GM19372 (cell line): ENCODE results near the gene CLASRP.
A peak's percentile ranks its signal among the peaks of the same experiment; 100 is the strongest.
"Not testable (repeated sequence)": the region's sequence is repeated elsewhere in the genome, so short reads cannot be mapped to it uniquely, and the experiment has no call there.

ENCODE experiments used
- ATAC-seq: cut with Tn5 transposase; IDR thresholded peaks from one replicate; pipeline ENCODE4 v1.9.1; 2021; ENCODE audit warnings: mild to moderate bottlenecking, low read depth, moderate library complexity; ENCODE audit not compliant: unreplicated experiment

CLASRP gene

GRCh38 chr19:45038931-45039893 lies at the start of gene CLASRP:
Gene CLASRP, plus strand, starts transcription at chr19:45039045. Its CDS starts 1,168 bp downstream, at chr19:45040213.
- ATAC-seq = peak; percentile 90

GRCh38 chr19:44990459-44990858 lies 48.4 kb upstream of the CLASRP start:
- ATAC-seq = no peak

GRCh38 chr19:44990966-44991365 lies 47.9 kb upstream of the CLASRP start:
- no peak for ATAC-seq

GRCh38 chr19:44992336-44993163 lies 46.3 kb upstream of the CLASRP start:
- ATAC-seq = no peak

DNA sequence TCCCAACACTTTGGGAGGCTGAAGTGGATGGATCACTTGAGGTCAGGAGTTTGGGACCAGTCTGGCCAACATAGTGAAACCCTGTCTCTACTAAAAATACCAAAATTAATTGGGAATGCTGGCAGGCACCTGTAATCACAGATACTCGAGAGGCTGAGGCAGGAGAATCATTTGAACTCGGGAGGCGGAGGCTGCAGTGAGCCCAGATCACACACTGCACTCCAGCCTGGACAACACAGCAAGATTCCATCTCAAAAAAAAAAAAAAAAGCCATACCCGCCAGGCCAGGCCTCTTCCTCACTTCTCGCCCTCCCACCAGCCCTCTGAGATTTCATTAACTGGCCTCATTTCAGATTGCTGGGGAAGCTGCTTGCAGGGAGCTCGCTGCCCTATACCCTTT lies 45.3 kb upstream of the CLASRP start:
- ATAC-seq = no peak

- ATAC-seq = no peak
Measured at GRCh38 chr19:44993926-44994537, 44.8 kb upstream of the CLASRP start.

DNA sequence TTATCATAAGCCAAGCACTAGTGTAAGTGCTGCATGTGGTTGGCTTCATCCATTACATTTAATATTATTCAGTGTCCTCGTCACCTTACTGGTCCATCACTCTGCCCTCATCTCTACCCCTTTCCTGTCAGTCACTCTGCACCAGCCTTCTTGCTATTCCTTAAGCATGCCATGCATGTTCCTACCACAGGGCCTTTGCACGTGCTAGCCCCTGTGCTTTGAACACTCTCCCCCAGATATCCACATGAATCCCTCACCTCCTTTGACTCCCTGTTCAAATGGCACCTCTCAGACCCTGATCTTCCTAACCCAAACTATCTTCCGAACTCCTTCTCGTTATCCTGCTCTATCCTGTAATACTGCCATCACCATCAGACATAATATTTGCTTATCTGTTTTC lies 40.8 kb upstream of the CLASRP start:
- no peak for ATAC-seq

GRCh38 chr19:44999131-44999925 lies 39.5 kb upstream of the CLASRP start:
- not testable (repeated sequence) for ATAC-seq

GRCh38 chr19:45000665-45001064 lies 38.2 kb upstream of the CLASRP start:
- not testable (repeated sequence) for ATAC-seq

GRCh38 chr19:45001087-45001739 lies 37.6 kb upstream of the CLASRP start, which contains the start of gene RELB:
Gene RELB, plus strand, starts transcription at chr19:45001464. Its CDS starts 116 bp downstream, at chr19:45001580.
- peak; percentile 36 for ATAC-seq

- ATAC-seq = no peak
Measured at GRCh38 chr19:45003485-45003884, 35.4 kb upstream of the CLASRP start.

- ATAC-seq = no peak
Measured at GRCh38 chr19:45005787-45006186, 33.1 kb upstream of the CLASRP start.

DNA sequence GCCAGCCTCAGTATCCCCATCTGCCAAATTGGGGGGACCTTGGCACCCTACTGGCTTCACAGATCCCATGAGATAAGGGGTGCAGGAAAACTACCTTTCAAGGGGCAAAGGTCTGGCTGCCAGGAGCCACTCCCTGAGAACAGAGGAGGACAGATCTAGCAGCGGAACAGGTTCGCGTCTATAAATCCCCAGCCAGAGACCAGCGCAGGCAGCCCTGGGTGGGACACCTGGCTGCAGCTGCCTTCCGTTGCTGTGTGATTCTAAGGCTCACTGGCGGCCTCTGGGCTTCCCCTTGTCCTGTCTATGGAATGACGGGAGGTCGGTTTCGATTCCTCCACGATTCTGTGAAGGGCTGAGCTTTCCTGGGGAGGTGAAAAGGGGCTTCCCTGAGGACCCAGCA lies 30.3 kb upstream of the CLASRP start:
- ATAC-seq = no peak

DNA sequence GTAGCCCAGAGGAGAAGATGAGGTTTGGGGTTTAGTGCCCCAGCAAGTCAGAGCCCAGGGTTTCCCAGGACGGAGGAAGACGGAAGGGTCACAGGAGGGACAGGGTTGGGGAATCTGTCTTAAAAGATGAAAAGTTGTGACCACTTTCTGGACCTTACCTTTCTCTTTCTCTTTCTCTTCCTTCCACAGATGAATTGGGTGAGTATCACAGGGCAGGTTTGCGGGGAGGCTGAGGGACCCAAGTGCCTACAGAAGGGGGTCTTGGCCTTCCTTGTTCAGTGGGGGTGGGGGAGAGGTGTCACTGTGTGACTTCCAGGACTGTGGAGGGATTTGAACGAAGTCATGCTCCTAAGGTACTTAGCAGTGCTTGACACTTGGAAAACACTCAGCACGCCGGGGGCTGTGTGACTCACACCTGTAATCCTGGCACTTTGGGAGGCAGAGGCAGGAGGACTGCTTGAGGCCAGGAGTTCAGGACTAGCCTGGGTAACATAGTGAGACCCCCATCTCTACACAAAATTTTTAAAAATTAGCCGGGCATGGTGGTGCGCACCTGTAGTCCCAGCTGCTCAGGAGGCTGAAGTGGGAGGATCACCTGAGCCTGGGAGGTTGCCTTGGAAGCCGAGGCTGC lies 29.1 kb upstream of the CLASRP start:
- no peak for ATAC-seq

- no peak for ATAC-seq
Measured at GRCh38 chr19:45010306-45010705, 28.5 kb upstream of the CLASRP start.

- ATAC-seq = no peak
Measured at GRCh38 chr19:45011959-45012358, 26.9 kb upstream of the CLASRP start.

DNA sequence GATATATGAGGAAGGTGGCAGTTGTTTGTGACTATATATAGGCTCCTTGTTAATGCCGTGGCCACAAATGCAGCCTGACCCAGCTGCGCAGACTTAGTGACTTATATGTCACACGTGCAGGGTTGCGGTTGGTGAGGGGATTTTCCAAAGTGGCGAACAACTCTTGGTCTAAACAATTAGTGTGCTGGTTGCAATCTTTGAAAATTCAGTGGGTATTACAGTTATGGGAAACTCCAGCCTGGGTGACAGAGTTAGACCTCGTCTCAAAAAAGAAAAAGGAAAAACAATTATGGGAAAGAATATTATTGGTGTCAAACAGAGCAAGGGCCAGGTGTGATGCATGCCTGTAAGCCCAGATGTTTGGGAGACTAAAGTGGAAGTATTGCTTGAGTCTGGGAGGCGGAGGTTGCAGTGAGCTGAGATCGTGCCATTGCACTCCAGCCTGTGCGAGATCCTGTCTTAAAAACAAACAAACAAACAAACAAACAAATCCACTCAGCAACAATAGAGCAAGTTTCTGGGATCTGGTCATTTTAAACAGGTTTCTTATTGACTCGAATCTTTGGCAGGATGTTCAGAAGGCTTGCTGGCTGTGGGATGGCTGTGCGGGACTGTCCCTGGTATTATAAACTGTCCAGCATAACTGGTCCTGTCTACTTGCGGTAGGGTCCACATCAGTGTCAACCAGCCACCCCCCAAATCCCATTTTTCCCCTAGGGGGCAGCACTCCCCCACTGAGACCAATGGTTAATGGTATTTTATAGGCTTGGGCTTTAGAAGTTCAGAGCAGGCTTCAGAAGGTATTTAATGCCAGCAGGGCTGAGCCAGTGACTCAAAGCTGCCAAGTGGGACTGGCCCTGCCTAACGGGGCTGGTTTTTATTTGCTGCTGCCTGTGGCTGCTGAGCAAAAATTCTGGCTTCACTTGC lies 22.2 kb upstream of the CLASRP start:
- peak; percentile 84 for ATAC-seq

GRCh38 chr19:45019187-45019586 lies 19.7 kb upstream of the CLASRP start:
- no peak for ATAC-seq
